ENCODE data around the gene ZBTB7A. TPM values are rescaled to one million over a fixed set of nuclear protein-coding genes. Genes with fewer than 3 reads are reported as not detected.

ZBTB7A gene
- total RNA-seq, 1 experiment from 2014 or later, result 25.9 TPM

DNA sequence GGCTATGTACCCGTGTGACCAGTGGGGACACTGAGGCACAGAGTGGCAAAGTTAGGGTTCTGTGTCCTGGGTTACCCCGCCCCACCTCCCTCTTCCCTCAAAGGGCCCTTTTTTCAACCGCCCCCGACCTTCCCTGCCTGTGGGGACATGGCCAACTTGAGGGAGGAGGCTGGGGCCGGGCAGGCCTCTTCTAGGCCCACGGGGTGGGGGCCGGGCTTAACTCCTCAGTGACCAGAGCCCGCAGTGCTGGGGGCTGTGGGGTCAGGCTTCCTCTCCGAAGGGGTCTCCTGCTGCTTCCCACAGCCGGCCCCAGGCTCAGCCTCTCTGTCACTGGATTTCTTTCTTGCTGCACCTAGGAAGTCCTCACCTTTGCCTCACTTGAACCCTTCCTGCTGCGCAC, 35.3 kb downstream of the ZBTB7A start:
- no peak overlapping the region for H3K27ac ChIP-seq (ENCODE audit: low read depth, low read length, poor library complexity, severe bottlenecking)
- peaks cover 13% of the 10 kb centered on the region for H3K4me1 ChIP-seq (ENCODE audit: insufficient read depth, low read length, poor library complexity, severe bottlenecking)
- POLR2A ChIA-PET (ENCODE audit: low non-redundant PET), result no interaction called here
- H3K36me3 ChIP-seq (ENCODE audit: insufficient read depth, low read length, poor library complexity, severe bottlenecking), result peaks cover 29% of the 10 kb centered on the region
- TF ChIP-seq EZH2 (IDR thresholded peaks at IDR 0.05; ENCODE audit: borderline replicate concordance, low read depth, low read length, poor library complexity, severe bottlenecking), result no peak
- TF ChIP-seq, protein P1, sequence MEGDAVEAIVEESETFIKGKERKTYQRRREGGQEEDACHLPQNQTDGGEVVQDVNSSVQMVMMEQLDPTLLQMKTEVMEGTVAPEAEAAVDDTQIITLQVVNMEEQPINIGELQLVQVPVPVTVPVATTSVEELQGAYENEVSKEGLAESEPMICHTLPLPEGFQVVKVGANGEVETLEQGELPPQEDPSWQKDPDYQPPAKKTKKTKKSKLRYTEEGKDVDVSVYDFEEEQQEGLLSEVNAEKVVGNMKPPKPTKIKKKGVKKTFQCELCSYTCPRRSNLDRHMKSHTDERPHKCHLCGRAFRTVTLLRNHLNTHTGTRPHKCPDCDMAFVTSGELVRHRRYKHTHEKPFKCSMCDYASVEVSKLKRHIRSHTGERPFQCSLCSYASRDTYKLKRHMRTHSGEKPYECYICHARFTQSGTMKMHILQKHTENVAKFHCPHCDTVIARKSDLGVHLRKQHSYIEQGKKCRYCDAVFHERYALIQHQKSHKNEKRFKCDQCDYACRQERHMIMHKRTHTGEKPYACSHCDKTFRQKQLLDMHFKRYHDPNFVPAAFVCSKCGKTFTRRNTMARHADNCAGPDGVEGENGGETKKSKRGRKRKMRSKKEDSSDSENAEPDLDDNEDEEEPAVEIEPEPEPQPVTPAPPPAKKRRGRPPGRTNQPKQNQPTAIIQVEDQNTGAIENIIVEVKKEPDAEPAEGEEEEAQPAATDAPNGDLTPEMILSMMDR (conservative IDR thresholded peaks at IDR 0.05; ENCODE audit: low read depth, low read length), result no peak
- BruUV-seq (replicated peaks), result no TSS peak
- no peaks in the 10 kb centered on the region for H3K9me3 ChIP-seq (ENCODE audit: low read depth, low read length, poor library complexity, severe bottlenecking)
- CTCF ChIA-PET, result no interaction called here
- H3K4me3 ChIP-seq (ENCODE audit: low read depth, low read length, poor library complexity, severe bottlenecking), result no peak overlapping the region
- intact Hi-C loops (cut with micrococcal nuclease; ENCODE audit: unreplicated experiment), result no loop called here
- DNase-seq (ENCODE audit: low spot score), result no peak
- H3K27me3 ChIP-seq (replicated peaks; ENCODE audit: insufficient read depth, low read depth, low read length, poor library complexity), result no peaks in the 10 kb centered on the region

DNA sequence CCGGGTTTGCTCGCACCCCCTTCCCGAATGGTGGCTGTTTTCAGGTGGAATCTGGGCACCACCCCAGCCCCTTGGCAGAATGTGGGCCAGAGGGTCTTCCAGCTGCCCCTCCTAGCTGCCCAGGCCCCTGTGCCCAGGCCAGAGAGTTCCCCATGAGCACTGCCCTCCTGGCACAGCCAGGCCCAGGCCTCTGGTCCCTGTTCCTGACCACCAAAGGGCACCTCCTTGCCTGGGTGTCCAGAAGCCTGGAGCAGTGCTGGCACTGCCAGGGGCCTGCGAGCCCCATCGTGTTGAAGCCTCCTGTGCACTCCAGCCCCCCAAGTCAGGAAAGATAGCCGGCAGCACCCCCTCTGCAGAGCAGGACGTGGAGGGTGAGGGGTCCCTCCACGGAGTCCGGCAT, 35.7 kb downstream of the ZBTB7A start:
- H3K4me1 ChIP-seq (ENCODE audit: insufficient read depth, low read length, poor library complexity, severe bottlenecking), result peaks cover 13% of the 10 kb centered on the region
- TF ChIP-seq EZH2 (IDR thresholded peaks at IDR 0.05; ENCODE audit: borderline replicate concordance, low read depth, low read length, poor library complexity, severe bottlenecking), result no peak
- TF ChIP-seq, protein P1 (conservative IDR thresholded peaks at IDR 0.05; ENCODE audit: low read depth, low read length), result no peak
- intact Hi-C loops (cut with micrococcal nuclease; ENCODE audit: unreplicated experiment), result no loop called here
- peaks cover 28% of the 10 kb centered on the region for H3K36me3 ChIP-seq (ENCODE audit: insufficient read depth, low read length, poor library complexity, severe bottlenecking)
- CTCF ChIA-PET, result interaction anchor here (0.5 kb wide), 1 partner anchor 909 kb away, joined by 6 read pairs; no protein-coding TSS in a partner anchor
- H3K4me3 ChIP-seq (ENCODE audit: low read depth, low read length, poor library complexity, severe bottlenecking), result no peak overlapping the region
- H3K9me3 ChIP-seq (ENCODE audit: low read depth, low read length, poor library complexity, severe bottlenecking), result no peaks in the 10 kb centered on the region
- no peak overlapping the region for H3K27ac ChIP-seq (ENCODE audit: low read depth, low read length, poor library complexity, severe bottlenecking)
- H3K27me3 ChIP-seq (replicated peaks; ENCODE audit: insufficient read depth, low read depth, low read length, poor library complexity), result no peaks in the 10 kb centered on the region
- BruUV-seq (replicated peaks), result no TSS peak
- POLR2A ChIA-PET (ENCODE audit: low non-redundant PET), result no interaction called here
- no peak for DNase-seq (ENCODE audit: low spot score)

DNA sequence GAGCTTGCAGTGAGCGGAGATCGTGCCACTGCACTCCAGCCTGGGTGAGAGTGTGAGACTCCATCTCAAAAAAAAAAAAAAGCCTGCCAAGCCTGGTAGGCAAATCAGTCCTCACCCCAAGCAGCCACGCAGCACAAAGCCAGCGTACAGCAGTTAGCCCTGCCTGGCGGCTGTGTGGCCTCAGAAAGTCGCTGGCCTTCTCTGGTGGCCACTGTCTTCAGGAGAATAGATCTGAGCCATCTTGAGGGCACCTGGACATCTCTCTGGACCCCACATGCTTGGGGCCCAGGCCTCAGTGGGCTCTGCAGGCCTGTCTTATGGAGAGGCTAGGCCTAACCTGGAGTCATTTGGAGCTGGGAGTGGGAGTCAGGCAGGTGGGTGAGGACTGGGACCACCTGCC, 36.1 kb downstream of the ZBTB7A start:
- intact Hi-C loops (cut with micrococcal nuclease; ENCODE audit: unreplicated experiment), result no loop called here
- no TSS peak for BruUV-seq (replicated peaks)
- no peak for DNase-seq (ENCODE audit: low spot score)
- H3K27me3 ChIP-seq (replicated peaks; ENCODE audit: insufficient read depth, low read depth, low read length, poor library complexity), result no peaks in the 10 kb centered on the region
- no peaks in the 10 kb centered on the region for H3K9me3 ChIP-seq (ENCODE audit: low read depth, low read length, poor library complexity, severe bottlenecking)
- TF ChIP-seq EZH2 (IDR thresholded peaks at IDR 0.05; ENCODE audit: borderline replicate concordance, low read depth, low read length, poor library complexity, severe bottlenecking), result no peak
- TF ChIP-seq, protein P1 (conservative IDR thresholded peaks at IDR 0.05; ENCODE audit: low read depth, low read length), result no peak
- H3K36me3 ChIP-seq (ENCODE audit: insufficient read depth, low read length, poor library complexity, severe bottlenecking), result peaks cover 24% of the 10 kb centered on the region
- POLR2A ChIA-PET (ENCODE audit: low non-redundant PET), result no interaction called here
- CTCF ChIA-PET, result interaction anchor here (0.5 kb wide), 1 partner anchor 910 kb away, joined by 6 read pairs; no protein-coding TSS in a partner anchor
- no peak overlapping the region for H3K27ac ChIP-seq (ENCODE audit: low read depth, low read length, poor library complexity, severe bottlenecking)
- H3K4me3 ChIP-seq (ENCODE audit: low read depth, low read length, poor library complexity, severe bottlenecking), result no peak overlapping the region
- peaks cover 13% of the 10 kb centered on the region for H3K4me1 ChIP-seq (ENCODE audit: insufficient read depth, low read length, poor library complexity, severe bottlenecking)

Data from A673 (cell line).